Ureter (tissue), 1 donor: Measurements from ENCODE around the gene ZNF493. TPM values are rescaled to one million over a fixed set of nuclear protein-coding genes. Genes with fewer than 3 reads are reported as not detected.
A peak's percentile ranks its signal among the peaks of the same experiment; 100 is the strongest.

Source experiments
- DNase-seq: peaks from one replicate; pipeline ENCODE4 v3.0.0-alpha.2; 2020; ENCODE audit warnings: low spot score
- total RNA-seq: library from RNA; stranded (reverse); gene quantifications from one replicate; pipeline ENCODE4 v1.2.4, GENCODE V29; 2023
- donor health status: DM: yes; HTN: yes; CAD: no.

ZNF493 gene
- 36.1 TPM for total RNA-seq

DNA sequence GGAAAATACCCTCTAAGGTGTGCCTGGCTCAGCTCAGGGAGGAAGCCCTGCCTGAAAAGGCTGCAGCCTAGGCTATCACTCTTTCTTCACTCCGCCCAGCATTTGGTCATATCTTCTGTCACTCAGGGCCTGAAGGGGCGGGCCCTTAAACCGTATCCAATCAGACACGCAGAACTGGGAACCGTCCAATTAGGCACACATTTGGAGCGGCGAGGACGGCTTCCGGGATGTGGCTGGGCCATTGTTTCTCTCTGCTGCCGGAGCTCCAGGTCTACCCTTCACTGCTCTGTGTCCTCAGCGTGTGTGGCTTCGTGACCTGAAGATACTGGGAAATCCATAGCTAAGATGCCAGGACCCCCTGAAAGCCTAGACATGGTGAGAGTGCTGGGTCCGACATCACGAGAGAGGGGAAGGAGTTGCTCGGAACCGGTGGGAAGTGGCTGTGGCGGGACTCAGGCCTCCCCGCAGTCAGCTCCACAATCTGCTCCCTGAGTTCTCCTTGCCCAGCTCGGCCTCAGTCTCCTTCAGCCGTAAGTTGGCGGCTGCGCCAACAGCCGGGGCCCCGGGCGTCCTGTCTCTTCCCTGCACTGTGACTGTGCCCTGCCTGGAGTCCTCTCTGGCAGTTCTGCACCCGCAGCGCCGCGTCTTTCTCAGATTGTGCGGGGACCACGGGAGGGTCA lies at the start of gene ZNF493:
TSS of gene ZNF493 (plus strand) at position 241 of the 680 bp plus-strand sequence. CDS start at position 346, 105 bp downstream.
- DNase-seq: peak; percentile 97

- DNase-seq: no peak
Observed at GRCh38 chr19:21352830-21353229, 44.1 kb upstream of the ZNF493 start.

DNA sequence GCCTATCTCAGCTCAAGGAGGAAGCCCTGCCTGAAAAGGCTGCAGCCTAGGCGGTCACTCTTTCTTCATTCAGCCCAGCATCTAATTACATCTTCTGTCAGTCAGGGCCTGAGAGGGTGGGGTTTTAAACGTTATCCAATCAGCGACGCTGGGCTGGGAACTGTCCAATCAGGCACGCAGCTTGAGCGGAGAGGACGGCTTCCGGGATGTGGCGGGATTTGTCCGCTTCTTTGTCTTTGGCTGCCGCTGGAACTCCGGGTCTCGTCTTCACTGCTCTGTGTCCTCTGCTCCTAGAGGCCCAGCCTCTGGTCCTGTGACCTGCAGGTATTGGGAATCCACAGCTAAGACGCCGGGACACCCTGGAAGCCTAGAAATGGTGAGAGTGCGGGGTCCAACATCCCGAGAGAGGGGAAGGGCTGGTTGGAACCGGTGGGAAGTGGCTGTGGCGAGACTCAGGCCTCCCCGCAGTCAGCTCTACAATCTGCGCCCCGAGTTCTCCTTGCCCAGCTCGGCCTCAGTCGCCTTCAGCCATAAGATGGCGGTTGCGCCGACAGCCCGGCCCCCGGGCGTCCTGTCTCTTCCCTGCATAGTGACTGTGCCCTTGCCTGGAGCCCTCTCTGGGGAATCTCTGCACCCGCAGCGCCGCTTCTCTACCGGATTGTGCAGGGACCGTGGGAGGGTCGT lies 38.0 kb upstream of the ZNF493 start, which contains the start of gene ZNF738:
TSS of gene ZNF738 (plus strand) at position 233 of the 684 bp plus-strand sequence. CDS start at position 374, 141 bp downstream.
- DNase-seq: peak; percentile 95

DNA sequence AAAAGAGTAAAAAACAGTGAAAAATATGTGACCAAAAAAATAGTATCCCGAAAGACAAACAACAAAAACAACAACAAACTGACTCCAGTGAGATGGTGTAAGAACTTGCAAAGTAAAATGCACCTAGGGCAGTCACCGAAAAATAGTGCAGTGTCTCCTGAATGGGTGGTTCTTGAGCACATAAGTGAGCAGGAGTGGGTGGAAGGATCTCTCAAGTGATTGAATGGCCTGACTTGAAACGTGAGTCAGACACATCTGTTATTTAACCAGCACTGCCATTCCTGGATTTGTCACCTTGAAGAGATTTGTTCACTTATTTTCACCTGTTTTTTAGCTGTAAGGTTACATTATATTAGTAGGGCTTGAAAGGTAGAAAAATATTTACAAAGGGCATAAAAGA lies 34.6 kb upstream of the ZNF493 start:
- DNase-seq: no peak

- DNase-seq: no peak
Observed at GRCh38 chr19:21383980-21384582, 12.9 kb upstream of the ZNF493 start.

DNA sequence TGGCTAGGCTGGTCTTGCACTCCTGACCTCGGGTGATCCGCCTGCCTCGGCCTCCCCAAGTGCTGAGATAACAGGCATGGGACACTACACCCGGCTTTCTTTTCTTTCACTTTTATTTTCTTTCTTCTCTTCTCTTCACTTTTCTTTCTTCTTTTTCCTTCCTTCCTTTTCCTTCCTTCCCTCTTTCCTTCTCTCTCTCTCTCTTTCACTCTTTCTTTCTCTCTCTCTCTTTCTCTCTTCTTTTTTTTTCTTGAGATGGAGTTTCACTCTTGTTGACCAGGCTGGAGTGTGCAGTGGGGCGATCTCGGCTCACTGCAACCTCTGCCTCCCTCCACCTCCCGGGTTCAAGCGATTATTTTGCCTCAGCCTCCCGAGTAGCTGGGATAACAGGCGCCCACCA lies 812 bp upstream of the ZNF493 start:
- DNase-seq: no peak

GRCh38 chr19:21398851-21399250 lies 1.9 kb downstream of the ZNF493 start:
- DNase-seq: no peak

GRCh38 chr19:21402303-21402985 lies 5.5 kb downstream of the ZNF493 start:
- DNase-seq: no peak

GRCh38 chr19:21410166-21410565 lies 13.2 kb downstream of the ZNF493 start:
- DNase-seq: no peak

DNA sequence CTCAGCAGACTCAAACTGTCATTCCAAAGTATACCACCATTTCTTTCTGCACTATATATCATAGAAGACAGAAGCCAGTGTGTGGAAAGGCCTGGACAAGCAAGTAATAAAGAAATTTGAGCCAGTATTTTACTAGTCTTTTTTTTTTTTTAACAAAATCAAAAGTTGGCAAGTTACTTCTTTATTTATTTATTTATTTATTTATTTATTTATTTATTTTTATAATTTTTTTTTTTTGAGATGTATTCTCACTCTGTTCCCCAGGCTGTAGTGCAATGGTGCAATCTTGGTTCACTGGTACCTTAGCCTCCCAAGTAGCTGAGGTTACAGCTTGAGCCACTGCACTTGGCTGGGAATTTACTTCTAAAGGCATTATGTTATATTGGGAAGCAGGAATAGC lies 25.3 kb downstream of the ZNF493 start:
- no peak for DNase-seq

- DNase-seq: no peak
Observed at GRCh38 chr19:21423057-21424041, 26.4 kb downstream of the ZNF493 start.

GRCh38 chr19:21430675-21431074 lies 33.7 kb downstream of the ZNF493 start:
- DNase-seq: no peak

- no peak for DNase-seq
Observed at GRCh38 chr19:21432590-21432989, 35.7 kb downstream of the ZNF493 start.

DNA sequence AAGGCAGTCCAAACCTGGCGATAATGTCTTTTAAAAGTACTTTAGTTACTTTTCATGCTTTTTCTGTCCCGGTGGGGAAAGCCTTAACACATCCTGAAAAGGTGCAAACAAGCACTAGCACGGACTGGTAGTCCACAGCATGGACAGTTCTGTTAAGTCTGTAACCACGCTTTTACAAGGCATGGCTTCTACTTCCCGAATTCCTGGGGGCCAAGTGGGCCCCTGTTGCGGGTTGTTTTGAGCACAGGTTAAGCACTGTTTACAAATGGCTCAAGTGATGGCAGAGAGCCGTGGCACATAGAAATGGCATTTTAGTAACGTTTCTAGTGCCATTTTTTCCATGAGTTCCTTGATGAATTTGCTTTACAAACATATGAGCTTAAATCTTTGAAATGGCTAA lies 37.6 kb downstream of the ZNF493 start:
- DNase-seq: no peak

DNA sequence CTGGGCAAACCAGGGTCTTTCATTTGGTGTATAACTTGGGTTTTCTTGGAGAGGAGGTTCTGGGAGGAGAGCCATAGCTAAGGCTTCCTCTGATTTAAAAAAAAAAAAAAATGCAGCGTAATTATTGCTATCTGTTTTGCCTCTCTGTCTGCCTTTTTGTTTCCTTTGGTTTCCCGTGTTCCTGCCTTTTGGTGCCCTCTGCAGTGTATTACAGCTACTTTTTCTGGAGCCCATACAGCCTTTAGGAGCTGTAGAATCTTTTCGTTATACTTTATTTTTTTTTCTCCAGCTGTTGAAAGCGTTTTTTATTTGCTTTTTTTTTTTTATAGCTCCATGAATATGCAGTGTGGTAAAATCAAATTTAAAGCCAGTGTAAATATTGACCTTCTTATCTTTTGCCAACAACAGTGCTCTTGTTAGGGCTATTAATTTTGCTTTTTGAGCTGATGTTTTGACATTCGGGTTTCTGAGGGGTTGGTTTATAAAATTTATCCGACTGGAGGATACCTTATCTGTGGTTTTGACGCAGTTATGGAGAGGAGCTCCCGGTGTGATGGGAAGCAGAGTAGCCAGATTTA lies 38.1 kb downstream of the ZNF493 start:
- DNase-seq: no peak

DNA sequence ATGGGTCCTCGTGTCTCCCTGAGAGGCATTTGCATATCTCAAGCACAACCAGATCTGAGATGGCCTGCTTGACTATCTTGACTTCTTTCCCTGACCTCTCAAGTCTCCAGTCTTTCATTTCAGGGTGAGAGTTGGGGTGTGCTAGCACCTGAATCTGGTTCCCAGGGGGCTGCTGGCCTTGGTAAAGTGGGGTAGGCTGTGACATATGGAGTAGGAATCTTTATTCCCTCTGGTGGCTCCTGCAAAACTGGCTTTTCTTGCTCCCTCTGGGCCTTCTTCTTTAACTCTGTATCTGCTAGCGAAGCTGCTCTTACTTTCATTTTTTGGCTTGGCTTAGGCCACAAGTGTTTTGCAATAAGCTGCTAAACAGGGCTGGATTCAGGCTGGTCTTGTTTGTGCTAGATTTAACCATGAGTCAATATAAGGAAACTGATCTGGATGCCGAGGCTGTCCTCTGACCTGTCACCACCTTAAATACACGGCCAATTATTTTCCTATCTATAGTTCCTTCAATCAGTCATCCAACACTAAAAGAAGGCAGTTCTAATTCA lies 42.3 kb downstream of the ZNF493 start:
- DNase-seq: peak; percentile 77

GRCh38 chr19:21440321-21440720 lies 43.4 kb downstream of the ZNF493 start:
- no peak for DNase-seq

DNA sequence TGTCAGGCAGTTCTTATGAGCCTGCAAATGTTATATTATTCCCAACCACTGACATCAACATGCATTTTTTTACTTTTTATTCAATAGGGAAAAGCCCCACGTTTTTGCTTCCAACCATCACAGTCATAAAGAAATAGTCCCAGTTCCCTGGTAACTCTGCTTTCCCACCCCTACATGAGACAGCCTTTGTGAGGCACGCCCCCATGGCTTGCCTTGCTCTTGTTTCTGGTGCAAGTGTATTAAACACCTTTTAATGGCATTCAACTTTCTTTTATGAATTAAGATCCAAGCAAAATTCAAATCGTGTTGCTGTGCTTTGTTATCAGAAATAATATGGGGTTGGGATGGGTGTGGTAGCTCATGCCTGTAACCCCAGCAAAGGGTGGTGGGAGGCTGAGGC lies 54.3 kb downstream of the ZNF493 start:
- DNase-seq: no peak

DNA sequence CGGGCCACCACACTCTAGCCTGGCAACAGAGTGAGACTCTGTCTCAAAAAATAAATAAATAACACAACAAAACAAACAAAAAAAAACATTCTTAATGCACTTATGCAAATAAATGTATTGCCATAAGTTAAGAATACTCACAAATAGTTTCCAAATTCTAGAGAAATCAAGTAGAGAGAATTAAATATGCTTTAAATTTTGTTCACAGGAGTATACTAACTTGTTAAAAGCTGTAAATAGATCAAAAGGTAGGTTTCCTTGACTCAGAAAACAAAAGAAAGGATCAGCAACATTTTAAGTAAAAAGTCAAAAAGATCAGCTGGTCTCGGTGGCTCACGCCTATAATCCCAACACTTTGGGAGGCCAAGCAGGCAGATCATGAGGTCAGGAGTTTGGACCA lies 58.0 kb downstream of the ZNF493 start:
- DNase-seq: no peak

- no peak for DNase-seq
Observed at GRCh38 chr19:21460686-21461085, 63.8 kb downstream of the ZNF493 start.
